ENCODE measurements around the gene DLGAP1. TPM values are rescaled to one million over a fixed set of nuclear protein-coding genes. Genes with fewer than 3 reads are reported as not detected.

Gene DLGAP1
- total RNA-seq, 3 donors from 2014 or later (not counting 1 experiment from before 2014, with no cell fraction given): not detected

DNA sequence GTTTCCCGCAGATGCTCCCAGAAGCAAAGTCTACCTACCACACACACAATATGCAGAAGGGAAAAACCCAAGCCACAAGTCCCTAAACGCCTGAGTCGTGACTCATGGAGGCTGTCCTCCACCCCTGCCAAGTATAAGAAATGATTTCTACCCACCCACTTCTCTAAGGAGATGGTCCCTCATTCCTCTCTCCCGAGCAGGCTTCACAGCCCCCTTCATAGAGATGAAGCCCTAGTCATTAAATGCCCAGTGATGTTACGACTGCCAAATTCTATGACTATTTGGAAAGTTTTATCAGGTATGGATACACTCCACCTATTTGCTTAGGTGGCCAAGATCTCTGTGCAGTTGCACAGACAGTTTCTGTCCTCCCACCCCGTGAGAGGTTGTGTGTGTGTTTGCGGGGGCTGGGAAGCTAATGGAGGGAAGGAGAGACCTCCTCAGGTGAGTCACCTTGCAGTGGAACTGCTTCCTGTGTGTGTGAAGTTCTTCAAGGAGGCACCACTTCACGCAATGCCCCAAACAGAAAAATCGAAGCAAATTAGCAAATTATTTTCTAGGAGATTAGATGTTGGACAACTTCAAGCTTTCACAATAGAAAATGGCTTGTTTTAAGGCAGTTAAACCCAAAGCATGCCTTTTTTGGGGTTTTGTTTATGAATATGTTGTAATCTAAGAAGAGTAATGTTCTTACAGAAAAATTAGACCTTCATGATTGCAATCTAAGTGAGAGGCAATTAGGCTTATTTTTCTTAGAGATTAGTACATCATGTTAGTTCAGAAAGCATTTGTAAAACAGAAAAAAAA lies 830.0 kb downstream of the DLGAP1 start:
- H3K36me3 Mint-ChIP-seq: no peaks in the 10 kb centered on the region
- ATAC-seq: peak in 2 of 3 donors; percentile 47 to 67

GRCh38 chr18:3624546-3624934 lies 830.6 kb downstream of the DLGAP1 start:
- H3K27ac ChIP-seq (ENCODE audit: low read length): no peak overlapping the region
- Mint-ChIP-seq H3K27ac (no peak overlapping the region), H3K4me1 (peaks cover 6 to 8% of the 10 kb centered on the region in 2 donors), H3K27me3 (ENCODE audit: low read depth in 2 of 2) (peaks cover 0 to 6% of the 10 kb centered on the region in 2 donors), H3K36me3 (no peaks in the 10 kb centered on the region), H3K4me3 (no peak overlapping the region), H3K9me3 (no peaks in the 10 kb centered on the region)
- no peaks in the 10 kb centered on the region for H3K36me3 ChIP-seq (ENCODE audit: control insufficient read depth, insufficient read depth, low read length)
- 33% methylated on average over 2 of the region's 2 CpGs for WGBS (ENCODE audit: insufficient coverage)
- H3K4me3 ChIP-seq (ENCODE audit: low read length): no peak overlapping the region
- TF ChIP-seq, protein P1, sequence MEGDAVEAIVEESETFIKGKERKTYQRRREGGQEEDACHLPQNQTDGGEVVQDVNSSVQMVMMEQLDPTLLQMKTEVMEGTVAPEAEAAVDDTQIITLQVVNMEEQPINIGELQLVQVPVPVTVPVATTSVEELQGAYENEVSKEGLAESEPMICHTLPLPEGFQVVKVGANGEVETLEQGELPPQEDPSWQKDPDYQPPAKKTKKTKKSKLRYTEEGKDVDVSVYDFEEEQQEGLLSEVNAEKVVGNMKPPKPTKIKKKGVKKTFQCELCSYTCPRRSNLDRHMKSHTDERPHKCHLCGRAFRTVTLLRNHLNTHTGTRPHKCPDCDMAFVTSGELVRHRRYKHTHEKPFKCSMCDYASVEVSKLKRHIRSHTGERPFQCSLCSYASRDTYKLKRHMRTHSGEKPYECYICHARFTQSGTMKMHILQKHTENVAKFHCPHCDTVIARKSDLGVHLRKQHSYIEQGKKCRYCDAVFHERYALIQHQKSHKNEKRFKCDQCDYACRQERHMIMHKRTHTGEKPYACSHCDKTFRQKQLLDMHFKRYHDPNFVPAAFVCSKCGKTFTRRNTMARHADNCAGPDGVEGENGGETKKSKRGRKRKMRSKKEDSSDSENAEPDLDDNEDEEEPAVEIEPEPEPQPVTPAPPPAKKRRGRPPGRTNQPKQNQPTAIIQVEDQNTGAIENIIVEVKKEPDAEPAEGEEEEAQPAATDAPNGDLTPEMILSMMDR (IDR thresholded peaks at IDR 0.05): no peak
- H3K9me3 ChIP-seq (ENCODE audit: control insufficient read depth, insufficient read depth, low read length): no peaks in the 10 kb centered on the region
- intact Hi-C loops (cut with micrococcal nuclease): no loop called here
- no peak for ATAC-seq
- DNase-seq: no peak
- H3K27me3 ChIP-seq (ENCODE audit: control insufficient read depth, insufficient read depth, low read length): no peaks in the 10 kb centered on the region
- peaks cover 3% of the 10 kb centered on the region for H3K4me1 ChIP-seq (ENCODE audit: control insufficient read depth, insufficient read depth, low read length)

More for the DNA sequence above, 830.0 kb downstream of the DLGAP1 start:
- peaks cover 3% of the 10 kb centered on the region for H3K4me1 ChIP-seq (ENCODE audit: control insufficient read depth, insufficient read depth, low read length)
- Mint-ChIP-seq H3K4me3 (no peak overlapping the region), H3K9me3 (no peaks in the 10 kb centered on the region), H3K27ac (no peak overlapping the region), H3K27me3 (ENCODE audit: low read depth in 2 of 2) (peaks cover 0 to 6% of the 10 kb centered on the region in 2 donors), H3K4me1 (peaks cover 6 to 8% of the 10 kb centered on the region in 2 donors)
- 57% methylated on average over 9 of the region's 9 CpGs for WGBS (ENCODE audit: insufficient coverage)
- TF ChIP-seq, protein P1 (IDR thresholded peaks at IDR 0.05): no peak
- peak in 1 of 2 donors; percentile 77 for DNase-seq
- no peak overlapping the region for H3K27ac ChIP-seq (ENCODE audit: low read length)
- H3K4me3 ChIP-seq (ENCODE audit: low read length): no peak overlapping the region
- no peaks in the 10 kb centered on the region for H3K36me3 ChIP-seq (ENCODE audit: control insufficient read depth, insufficient read depth, low read length)
- intact Hi-C loops (cut with micrococcal nuclease): no loop called here
- no peaks in the 10 kb centered on the region for H3K27me3 ChIP-seq (ENCODE audit: control insufficient read depth, insufficient read depth, low read length)
- H3K9me3 ChIP-seq (ENCODE audit: control insufficient read depth, insufficient read depth, low read length): no peaks in the 10 kb centered on the region

DNA sequence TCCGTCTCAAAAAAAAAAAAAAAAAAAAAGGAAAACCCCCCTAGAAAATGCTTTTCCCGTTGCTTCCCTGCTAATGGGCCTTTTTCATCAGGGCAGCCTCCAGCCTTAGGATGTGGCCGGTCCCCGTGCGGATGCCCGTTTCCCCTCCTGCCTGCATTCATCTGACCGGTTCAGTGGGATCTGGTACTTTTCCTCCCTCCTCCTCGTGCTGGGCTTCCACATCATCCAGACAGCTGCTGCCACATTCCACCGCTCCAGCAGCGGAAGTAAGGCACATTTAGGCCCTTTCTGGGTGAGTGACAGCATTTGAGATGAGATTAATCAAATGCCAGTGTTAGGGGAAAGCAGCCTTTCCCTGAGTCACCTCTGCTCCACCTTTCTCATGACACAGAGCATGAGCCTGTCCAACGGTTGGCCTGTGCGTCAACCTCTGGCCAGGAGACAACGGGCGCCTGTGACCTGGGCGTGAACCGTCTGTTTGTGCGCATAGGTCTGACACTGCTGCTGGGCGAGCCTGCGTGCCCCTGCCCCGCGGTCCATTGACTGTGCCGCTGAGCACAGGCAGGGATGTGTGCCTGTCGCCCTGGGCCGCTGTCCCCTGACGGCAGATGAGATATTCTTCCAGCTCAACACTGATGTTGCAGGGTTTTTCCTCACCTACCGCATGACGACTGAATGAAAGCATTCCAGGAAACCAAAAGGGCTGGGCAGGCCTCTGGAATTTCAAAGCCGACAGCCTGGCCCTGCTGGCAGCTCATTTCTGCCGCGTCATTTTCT lies 831.1 kb downstream of the DLGAP1 start:
- Histone ChIP-seq H3K27me3 (ENCODE audit: control insufficient read depth, insufficient read depth, low read length) (no peaks in the 10 kb centered on the region), H3K36me3 (ENCODE audit: control insufficient read depth, insufficient read depth, low read length) (no peaks in the 10 kb centered on the region), H3K4me1 (ENCODE audit: control insufficient read depth, insufficient read depth, low read length) (peaks cover 3% of the 10 kb centered on the region), H3K27ac (ENCODE audit: low read length) (no peak overlapping the region), H3K9me3 (ENCODE audit: control insufficient read depth, insufficient read depth, low read length) (no peaks in the 10 kb centered on the region), H3K4me3 (ENCODE audit: low read length) (no peak overlapping the region)
- H3K9me3 Mint-ChIP-seq: no peaks in the 10 kb centered on the region
- WGBS (ENCODE audit: insufficient coverage): 75% methylated on average over 30 of the region's 30 CpGs
- H3K27me3 Mint-ChIP-seq (ENCODE audit: low read depth in 2 of 2): peaks cover 0 to 6% of the 10 kb centered on the region in 2 donors
- TF ChIP-seq, protein P1 (IDR thresholded peaks at IDR 0.05): no peak
- peak in 1 of 2 donors; percentile 16 for DNase-seq
- no peak overlapping the region for H3K4me3 Mint-ChIP-seq
- intact Hi-C loops (cut with micrococcal nuclease): no loop called here
- H3K36me3 Mint-ChIP-seq: no peaks in the 10 kb centered on the region
- peaks cover 6 to 8% of the 10 kb centered on the region in 2 donors for H3K4me1 Mint-ChIP-seq
- no peak for ATAC-seq
- H3K27ac Mint-ChIP-seq: no peak overlapping the region
